IPS DF 6.9 (cell line): ENCODE data around the gene AK4.

Experiments used
- DNase-seq: peaks from one replicate; pipeline ENCODE4 v3.0.0-alpha.2; 2013; ENCODE audit warnings: low read depth, low spot score
- H3K27ac ChIP-seq: one replicate; pipeline ENCODE4 v1.5.1; 2013; ENCODE audit warnings: low read length, control low read depth
- H3K27me3 ChIP-seq: 2 replicates; pipeline ENCODE4 v1.6.1; 2013; ENCODE audit warnings: mild to moderate bottlenecking, low read length; ENCODE audit not compliant: control insufficient read depth, insufficient read depth
- H3K36me3 ChIP-seq: 2 replicates; pipeline ENCODE4 v1.6.1; 2013; ENCODE audit warnings: low read length; ENCODE audit not compliant: control insufficient read depth, insufficient read depth
- H3K4me1 ChIP-seq: 2 replicates; pipeline ENCODE4 v1.6.1; 2013; ENCODE audit warnings: low read length; ENCODE audit not compliant: control insufficient read depth, insufficient read depth
- H3K4me3 ChIP-seq: 2 replicates; pipeline ENCODE4 v1.5.1; 2013; ENCODE audit warnings: mild to moderate bottlenecking, low read length
- H3K9me3 ChIP-seq: 2 replicates; pipeline ENCODE4 v1.6.1; 2013; ENCODE audit warnings: low read length, inconsistent platforms; ENCODE audit not compliant: control insufficient read depth, insufficient read depth
- WGBS: extraction: QIAGEN DNeasy Blood & Tissue Kit; methylation state at CpG from one replicate; pipeline ENCODE4 v1.1.7; 2013; ENCODE audit warnings: mixed read lengths, missing lambda C conversion rate; ENCODE audit not compliant: insufficient read length, insufficient coverage; 5-methylcytosine and 5-hydroxymethylcytosine counted together

Gene AK4

DNA sequence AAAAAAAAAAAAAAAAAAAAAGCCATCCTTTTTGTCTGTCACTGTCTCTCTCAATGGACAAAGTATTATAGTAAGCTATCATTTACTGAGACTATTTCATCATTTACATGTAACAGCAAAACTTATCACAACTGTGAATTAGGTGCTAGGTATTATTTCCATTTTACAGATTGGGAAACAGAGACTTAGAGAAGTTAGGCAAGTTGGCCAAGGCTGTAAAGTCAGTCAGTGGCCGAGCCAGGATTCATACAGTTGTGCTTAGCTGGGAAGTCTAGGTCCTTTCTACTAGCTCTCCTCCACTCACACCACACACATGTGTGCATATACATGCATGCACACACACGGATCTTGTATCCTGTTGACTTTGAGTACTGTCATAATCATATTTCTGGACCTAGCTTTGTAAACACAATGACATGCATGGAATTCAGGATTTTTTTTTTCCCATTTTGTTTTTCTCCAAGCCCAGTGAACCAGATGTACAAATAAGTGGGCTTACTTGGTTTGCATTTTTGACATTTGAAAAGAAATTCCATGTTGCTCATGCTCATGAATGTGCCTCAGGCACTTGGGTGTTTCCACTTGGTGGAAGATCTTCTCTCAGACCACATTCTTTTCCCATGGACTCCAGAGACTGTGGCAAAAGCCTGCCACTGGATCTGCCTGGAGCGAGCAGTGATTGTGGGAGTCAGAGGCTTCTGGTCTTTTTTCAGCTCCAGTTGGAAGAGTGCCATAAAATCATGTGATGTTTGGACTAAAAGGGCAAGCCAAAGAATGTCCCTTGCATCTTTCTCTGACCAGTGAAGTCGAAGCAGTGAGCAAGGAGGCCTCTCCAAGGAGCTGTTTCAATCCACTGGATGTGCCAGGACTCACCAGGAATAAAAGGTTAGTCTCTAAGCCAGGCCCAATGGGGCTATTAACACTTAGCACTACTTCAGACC lies 99.7 kb downstream of the AK4 start:
- no CpG with 5 or more reads among the region's 4 CpGs for WGBS
- no peaks in the 10 kb centered on the region for H3K4me1 ChIP-seq
- H3K4me3 ChIP-seq: no peak overlapping the region
- no peaks in the 10 kb centered on the region for H3K36me3 ChIP-seq
- no peak overlapping the region for H3K27ac ChIP-seq
- no peaks in the 10 kb centered on the region for H3K27me3 ChIP-seq
- no peaks in the 10 kb centered on the region for H3K9me3 ChIP-seq
- no peak for DNase-seq

DNA sequence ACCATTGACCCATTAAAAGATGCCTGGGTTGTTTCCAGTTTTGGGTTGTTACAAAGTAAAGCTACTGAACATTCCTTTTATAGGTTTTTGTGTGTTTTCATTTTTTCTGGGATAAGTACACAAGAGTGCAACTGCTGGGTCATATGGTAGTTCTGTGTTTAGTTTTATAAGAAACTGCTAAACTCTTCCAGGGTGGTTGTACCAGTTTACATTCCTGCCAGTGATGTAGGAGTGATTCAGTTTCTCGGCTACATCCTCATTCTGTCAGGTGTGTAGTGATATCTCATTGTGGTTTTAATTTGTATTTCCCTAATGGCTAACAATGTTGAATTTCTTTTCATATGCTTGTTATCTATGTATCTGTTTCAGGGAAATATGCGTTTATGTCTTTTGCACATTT lies 102.8 kb downstream of the AK4 start:
- Histone ChIP-seq H3K36me3 (no peaks in the 10 kb centered on the region), H3K27me3 (peaks cover 6% of the 10 kb centered on the region; the same call in 1 of the 2 replicates), H3K4me3 (no peak overlapping the region), H3K9me3 (no peaks in the 10 kb centered on the region), H3K27ac (no peak overlapping the region), H3K4me1 (peaks cover 2% of the 10 kb centered on the region; the same call in 1 of the 2 replicates)
- no peak for DNase-seq
- no CpG with 5 or more reads among the region's 2 CpGs for WGBS

DNA sequence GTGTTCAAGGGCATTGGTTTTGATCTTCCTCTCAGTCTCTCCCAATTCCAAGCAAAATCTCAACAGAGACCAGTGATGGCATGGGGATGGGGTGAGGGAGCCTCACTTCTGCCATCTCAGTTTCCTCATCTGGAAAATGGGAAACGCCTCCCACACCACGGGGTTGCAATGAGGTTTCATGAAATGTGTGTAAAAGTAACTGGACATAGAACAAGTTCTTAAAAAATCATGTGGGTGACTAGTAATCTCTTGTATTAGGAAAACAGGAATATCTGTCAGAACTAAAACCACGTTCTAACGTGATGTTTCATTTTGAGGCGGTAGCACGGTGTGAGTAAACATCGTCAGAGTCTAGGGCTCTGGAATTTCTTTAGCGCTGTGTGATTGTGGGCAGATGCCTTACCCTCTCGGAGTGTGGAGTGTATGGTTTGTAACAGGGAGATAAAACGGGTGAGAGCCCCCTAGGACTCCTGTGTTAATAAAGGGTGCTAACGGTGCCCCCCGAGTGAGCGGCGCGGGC lies 105.9 kb downstream of the AK4 start:
- H3K27me3 ChIP-seq: peaks cover 6% of the 10 kb centered on the region; the same call in 1 of the 2 replicates
- peak overlapping the region; percentile 86; the same call in 1 of the 2 replicates for H3K4me3 ChIP-seq
- H3K9me3 ChIP-seq: no peaks in the 10 kb centered on the region
- no peak for DNase-seq
- no peaks in the 10 kb centered on the region for H3K36me3 ChIP-seq
- H3K27ac ChIP-seq: no peak overlapping the region
- H3K4me1 ChIP-seq: peaks cover 2% of the 10 kb centered on the region; the same call in 1 of the 2 replicates
- WGBS: no CpG with 5 or more reads among the region's 15 CpGs

DNA sequence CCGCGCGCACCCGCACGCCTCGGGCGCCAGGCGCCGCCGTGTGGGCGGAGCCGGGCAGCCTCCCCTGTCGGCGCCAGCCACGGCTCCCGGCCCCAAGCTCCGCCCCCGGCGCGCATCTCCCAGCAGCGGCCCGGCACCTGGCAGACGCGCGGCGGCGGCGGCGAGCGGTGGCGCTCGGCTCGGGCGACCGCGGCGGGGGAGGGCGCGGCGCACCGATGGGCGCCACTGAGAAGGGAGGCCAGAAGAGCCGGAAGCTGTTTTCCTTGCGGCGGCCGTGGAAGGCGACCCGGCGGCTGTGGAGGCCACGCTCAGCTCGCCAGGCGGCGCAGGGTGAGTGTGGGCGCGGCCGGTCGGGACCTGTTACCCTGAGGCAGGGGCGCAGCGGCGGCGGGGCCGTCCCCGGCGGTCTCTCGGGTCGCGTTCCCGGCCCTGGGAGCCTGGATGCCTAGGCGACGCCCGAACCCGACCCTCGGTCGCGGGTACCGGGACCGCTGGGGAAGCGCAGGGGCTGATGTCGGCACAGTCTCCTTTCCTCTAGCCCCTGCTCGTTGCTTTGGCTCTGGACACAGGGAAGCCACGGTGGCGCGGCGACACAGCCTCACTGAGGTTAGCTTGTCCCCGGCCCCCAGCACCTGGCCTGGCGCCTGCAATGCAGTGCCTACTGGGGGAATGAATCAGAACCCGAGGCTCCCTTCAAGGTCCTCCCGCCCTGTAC lies 106.5 kb downstream of the AK4 start:
- Histone ChIP-seq H3K9me3 (no peaks in the 10 kb centered on the region), H3K27ac (no peak overlapping the region), H3K36me3 (no peaks in the 10 kb centered on the region), H3K4me3 (peak overlapping the region; percentile 86), H3K27me3 (peaks cover 6% of the 10 kb centered on the region; the same call in 1 of the 2 replicates), H3K4me1 (peaks cover 2% of the 10 kb centered on the region; the same call in 1 of the 2 replicates)
- WGBS: no CpG with 5 or more reads among the region's 88 CpGs
- no peak for DNase-seq

DNA sequence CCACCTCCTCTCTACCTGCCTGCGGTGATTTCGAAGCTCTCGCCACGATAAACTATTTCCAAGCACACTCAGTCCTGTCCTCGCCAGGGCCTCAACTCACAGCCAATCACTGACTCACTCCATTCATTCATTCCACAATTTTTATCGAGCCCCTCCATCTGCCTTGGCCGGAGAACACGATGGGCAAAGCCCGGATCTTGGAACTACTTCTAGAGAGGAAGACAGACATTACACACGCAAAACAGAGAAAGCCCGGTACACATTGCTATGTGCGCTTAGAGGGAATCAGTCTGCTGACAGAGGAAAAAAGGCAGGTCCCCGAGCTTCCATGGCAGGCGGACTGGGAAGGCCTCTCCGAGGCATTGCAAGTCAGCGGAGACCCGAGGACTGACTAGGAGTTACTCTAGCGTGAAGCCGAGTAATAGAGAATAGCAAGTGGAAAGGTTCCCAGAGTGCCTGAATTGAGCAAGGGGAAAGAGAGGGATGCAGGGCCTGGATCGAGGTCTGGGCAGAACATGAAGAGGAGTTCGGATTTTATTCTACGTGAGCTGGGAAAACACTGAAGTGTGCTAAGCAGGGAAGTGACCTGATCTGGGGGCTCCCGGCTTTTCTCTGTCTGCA lies 107.1 kb downstream of the AK4 start:
- no CpG with 5 or more reads among the region's 23 CpGs for whole genome bisulfite sequencing
- Histone ChIP-seq H3K27me3 (peaks cover 6% of the 10 kb centered on the region; the same call in 1 of the 2 replicates), H3K27ac (no peak overlapping the region), H3K36me3 (no peaks in the 10 kb centered on the region), H3K9me3 (no peaks in the 10 kb centered on the region), H3K4me1 (peaks cover 2% of the 10 kb centered on the region; the same call in 1 of the 2 replicates), H3K4me3 (peak overlapping the region; percentile 86; the same call in 1 of the 2 replicates)
- DNase-seq: no peak

DNA sequence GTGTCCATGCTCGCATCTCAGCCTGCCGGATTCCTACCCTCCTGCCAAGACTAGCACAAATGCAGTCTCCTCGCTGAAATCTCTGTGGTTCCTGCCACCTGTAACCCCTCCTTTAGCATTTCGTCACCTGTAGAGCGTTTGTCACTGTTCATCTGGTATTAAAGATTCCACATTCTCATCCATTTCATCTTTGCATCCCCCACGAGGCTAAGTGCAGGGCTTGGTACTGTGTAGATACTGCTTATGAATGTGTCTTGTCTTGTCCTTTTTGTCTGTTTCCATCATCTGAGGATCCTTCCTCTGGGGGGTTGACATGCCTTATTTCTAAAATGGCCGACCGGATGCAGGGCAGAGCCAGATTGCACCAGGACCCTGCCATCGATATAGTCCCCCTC lies 107.7 kb downstream of the AK4 start:
- H3K27me3 ChIP-seq: peaks cover 6% of the 10 kb centered on the region; the same call in 1 of the 2 replicates
- H3K4me3 ChIP-seq: no peak overlapping the region; the same call in 1 of the 2 replicates
- WGBS: no CpG with 5 or more reads among the region's 9 CpGs
- no peak overlapping the region for H3K27ac ChIP-seq
- no peaks in the 10 kb centered on the region for H3K36me3 ChIP-seq
- H3K9me3 ChIP-seq: no peaks in the 10 kb centered on the region
- H3K4me1 ChIP-seq: peaks cover 2% of the 10 kb centered on the region; the same call in 1 of the 2 replicates
- no peak for DNase-seq

DNA sequence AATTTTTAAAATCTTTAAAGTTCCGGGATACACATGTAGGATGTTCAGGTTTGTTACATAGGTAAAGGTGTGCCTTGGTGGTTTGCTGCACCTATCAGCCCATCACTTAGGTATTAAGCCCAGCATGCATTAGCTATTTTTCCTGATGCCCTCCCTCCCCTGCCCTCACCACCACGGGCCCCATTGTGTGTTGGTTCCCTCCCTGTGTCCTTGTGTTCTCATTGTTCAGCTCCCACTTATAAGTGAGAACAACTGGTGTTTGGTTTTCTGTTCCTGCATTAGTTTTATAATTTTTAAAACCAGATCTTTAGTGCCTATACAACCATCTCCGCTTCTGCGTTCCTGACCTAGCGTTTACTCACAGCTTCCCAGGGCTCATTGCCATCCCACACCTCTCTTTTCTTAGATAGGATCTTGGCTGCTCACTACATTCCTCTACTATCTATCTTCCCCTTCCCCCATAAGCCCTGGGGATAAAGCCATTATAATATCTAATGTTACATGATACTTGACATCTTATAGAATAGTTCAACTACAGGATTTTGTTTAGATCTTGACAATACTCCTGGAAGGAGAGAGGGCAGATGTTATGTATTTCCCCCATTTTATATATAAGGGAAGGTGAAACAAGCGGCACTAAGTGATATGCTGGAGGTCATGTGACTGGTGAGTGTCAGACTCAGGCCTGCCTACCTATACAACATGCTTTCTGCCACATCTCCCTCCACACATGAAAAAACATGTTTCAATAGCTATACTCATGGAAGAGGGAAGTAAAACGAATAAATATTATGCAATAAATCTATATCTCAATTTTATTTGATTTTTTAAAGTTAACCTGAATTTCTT lies 109.1 kb downstream of the AK4 start:
- no peak for DNase-seq
- Histone ChIP-seq H3K27me3 (peaks cover 6% of the 10 kb centered on the region; the same call in 1 of the 2 replicates), H3K4me3 (no peak overlapping the region), H3K36me3 (no peaks in the 10 kb centered on the region), H3K9me3 (no peaks in the 10 kb centered on the region), H3K4me1 (peaks cover 2% of the 10 kb centered on the region; the same call in 1 of the 2 replicates), H3K27ac (no peak overlapping the region)
- WGBS: no CpG with 5 or more reads among the region's 7 CpGs

DNA sequence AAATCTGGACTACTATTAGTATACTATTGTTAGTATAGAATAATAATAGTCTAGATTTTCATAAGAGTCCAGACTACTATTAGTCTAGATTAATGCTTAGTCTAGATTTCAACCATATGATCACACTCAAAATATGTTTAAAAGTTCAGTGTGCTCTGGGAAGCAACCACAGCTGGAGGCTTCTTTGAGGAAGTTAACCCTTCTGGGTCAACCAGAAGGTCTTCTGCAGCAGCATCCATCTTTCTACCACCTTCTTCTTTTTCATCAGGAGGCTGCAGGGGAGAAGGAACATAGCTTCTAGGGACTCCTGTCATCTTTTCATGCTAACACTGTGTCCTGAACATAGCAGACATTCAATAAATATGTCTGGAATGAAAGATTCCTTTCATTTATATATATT lies 110.1 kb downstream of the AK4 start:
- Histone ChIP-seq H3K36me3 (no peaks in the 10 kb centered on the region), H3K27me3 (peaks cover 6% of the 10 kb centered on the region; the same call in 1 of the 2 replicates), H3K4me1 (peaks cover 2% of the 10 kb centered on the region; the same call in 1 of the 2 replicates), H3K9me3 (no peaks in the 10 kb centered on the region), H3K27ac (no peak overlapping the region), H3K4me3 (no peak overlapping the region)
- DNase-seq: no peak

DNA sequence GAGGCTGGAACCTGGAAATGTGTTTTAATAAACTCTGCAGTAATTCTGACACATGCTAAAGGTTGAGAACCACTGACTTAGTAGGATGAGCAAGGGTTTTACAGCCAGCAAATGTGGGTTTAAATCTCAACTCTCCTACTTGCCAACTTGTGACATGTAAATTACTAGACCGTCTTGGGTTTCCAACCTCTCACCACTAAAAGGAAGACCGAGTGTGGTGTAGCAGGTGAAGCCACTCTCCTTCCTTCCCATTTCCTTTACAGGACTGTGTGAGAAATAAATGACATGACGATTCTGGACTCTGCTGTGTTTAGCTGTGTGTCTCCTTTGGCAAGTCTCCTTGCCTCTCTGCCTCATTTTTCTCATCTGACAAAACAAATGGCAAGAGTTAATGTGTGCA lies 111.8 kb downstream of the AK4 start:
- WGBS: no CpG with 5 or more reads among the region's 3 CpGs
- peaks cover 2% of the 10 kb centered on the region; the same call in 1 of the 2 replicates for H3K4me1 ChIP-seq
- H3K4me3 ChIP-seq: no peak overlapping the region
- peaks cover 6% of the 10 kb centered on the region; the same call in 1 of the 2 replicates for H3K27me3 ChIP-seq
- no peaks in the 10 kb centered on the region for H3K36me3 ChIP-seq
- H3K27ac ChIP-seq: no peak overlapping the region
- no peaks in the 10 kb centered on the region for H3K9me3 ChIP-seq
- DNase-seq: no peak
